Activated T-helper 9 cell treated with anti-CD3 and anti-CD28 coated beads, Interleukin-2, amount 50 U/mL, for 16 hours (primary cell): Measurements from ENCODE around the gene TCERG1L.
"Not testable (repeated sequence)": the region's sequence is repeated elsewhere in the genome, so short reads cannot be mapped to it uniquely, and the experiment has no call there.

Experiments
- DNase-seq: peaks from one replicate; pipeline ENCODE4 v3.0.0-alpha.2; 2020; ENCODE audit warnings: low read depth

The TCERG1L gene

GRCh38 chr10:131121511-131122035 is 189.9 kb downstream of the TCERG1L start:
- no peak for DNase-seq

DNA sequence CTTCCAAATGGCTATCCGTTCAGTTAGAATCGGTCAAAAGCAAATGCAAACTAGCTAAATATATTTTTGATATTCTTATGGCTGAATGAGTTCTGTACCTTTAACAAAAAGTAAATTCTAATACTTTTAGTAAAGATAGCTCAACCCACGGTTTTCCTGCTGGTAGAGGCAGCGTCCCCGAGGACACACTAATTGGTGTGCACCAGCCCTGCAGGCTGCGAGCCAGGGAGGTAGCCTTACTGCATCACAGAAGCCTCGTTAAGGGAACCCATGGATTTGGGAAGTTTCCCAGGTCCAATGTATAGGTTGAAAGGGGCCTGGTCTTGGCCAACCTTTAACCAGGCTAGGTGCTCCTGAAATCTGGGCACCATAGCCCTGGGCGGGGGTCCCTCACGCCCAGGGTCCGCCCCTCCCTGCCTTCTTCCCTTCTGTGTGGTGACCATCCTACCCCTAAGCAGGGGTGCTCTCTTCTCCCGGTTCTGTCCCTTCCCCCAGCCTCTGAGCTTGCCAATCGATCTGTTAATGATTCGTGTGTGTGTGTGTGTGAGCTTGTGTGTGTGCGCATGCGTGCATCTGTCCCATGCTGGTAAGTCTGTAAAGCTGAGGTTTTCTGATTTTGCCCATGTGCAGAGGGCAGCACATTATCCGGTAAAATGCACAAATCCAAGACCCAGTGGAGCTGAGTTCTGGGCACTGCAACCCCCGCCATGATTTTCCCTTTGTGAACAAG is 191.7 kb downstream of the TCERG1L start:
- DNase-seq = no peak

DNA sequence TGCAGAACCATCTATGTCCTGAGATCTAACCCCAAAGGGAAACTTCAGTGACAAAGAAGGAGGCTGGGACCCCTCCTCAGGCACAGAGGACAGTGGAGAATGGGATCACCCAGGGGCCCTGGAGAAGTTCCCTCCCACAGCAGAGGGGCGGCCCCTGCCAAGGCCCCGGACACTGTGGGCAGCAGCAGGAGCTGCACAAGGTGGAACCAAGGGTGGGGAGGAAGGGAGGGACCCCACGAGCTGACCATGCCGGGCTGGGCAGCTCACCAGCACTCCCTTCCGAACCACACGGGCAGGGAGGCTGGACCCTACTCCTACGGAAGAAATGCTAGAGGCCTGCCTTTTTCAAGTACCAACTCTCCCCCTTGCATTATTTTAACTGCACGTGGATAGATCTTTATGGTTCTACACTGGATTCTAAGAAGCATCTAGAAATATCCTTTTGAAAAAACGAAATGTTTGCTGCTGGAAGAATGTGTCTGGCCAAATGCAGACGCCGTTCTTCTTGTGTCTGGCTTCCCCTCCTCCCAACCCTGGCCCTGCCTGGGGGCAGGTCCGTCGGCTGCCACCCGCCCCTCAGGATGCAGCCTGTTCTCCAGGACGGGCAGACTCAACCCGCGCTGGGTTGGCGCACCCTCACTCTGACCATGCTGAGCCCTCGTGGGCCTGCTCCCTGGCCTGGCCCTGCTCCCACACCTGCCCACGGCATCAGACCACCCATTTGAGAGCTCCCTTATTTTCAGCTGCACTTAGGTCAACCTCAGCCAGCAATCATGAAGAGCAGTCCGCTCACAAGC is 193.9 kb downstream of the TCERG1L start:
- DNase-seq = no peak

DNA sequence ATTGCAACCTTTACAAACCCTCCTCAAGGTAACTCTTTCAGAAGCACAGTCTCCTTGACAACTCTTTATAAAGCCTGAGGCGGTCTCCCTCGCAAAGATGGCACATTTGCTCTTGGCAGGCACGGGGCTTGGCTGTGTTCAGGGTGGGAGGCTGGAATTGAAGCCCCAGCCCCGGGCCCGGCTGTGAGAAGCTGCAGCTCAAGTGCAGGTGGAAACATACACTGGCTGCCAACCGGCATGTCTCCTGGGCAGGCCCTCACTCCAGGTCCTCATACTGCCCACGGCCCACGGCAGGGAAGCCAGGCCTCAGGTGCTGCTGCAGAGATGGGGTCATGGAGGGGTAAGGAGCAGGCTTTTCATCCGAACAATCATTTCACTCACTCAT is 194.5 kb downstream of the TCERG1L start:
- DNase-seq = no peak

DNA sequence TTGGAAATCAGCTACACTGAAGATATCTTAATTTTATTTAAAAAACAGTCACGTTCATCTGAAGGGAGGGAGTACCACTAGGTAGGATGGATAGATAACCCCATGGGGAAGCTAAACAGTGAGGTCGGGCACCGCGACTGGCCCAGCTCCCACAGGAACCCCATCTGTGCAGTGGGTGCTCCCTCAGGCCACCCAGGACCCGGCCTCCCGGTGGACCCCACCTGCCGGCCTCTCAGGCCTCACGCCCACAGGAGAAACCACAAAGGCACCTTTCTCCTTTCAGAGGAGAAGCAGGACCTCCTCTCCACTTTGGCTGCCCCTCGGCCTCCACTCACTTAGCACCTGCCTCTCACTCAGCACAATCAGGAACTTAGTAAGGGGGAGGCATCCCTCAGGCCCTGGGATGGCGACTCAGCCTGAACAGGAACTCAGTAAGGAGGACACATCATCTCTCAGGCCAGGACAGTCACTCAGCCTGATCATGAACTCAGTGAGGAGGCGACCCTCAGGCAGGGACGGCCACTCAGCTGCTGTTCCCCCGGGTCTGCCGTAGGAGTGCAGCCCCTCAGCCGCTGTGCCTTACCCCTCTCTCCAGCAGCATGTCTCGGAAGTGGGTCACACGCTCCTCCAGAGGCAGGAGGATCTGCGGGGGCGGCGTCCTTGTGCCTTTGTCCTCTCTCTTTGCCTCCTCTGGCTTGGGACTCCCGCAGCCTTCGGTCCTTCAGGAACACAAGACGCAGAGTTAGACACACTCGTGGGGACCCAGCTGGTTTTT is 195.1 kb downstream of the TCERG1L start:
- DNase-seq = no peak

GRCh38 chr10:131115801-131116200 is 195.7 kb downstream of the TCERG1L start:
- DNase-seq = no peak

DNA sequence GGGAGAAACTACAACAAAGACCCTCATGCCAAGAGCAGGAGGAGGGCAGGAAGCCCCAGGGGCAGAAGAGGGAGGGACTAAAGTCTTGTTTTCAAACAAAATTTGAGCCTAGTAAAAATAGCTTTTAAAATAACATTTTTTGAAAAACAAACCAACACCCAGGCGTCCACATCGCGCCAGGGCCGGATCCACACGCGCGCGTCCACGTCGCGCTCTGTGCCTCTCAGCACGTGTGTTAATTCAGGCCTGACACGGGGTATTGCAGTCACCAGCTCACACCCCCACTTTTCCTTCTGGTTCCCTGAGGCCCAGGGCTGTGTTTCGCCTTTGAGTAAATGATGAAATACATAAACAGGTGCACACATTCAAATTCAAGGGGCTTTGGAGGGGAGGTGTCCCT is 196.2 kb downstream of the TCERG1L start:
- no peak for DNase-seq

GRCh38 chr10:131114846-131115245 is 196.7 kb downstream of the TCERG1L start:
- no peak for DNase-seq

- no peak for DNase-seq
Observed at GRCh38 chr10:131113709-131114291, 197.7 kb downstream of the TCERG1L start.

- DNase-seq = no peak
Observed at GRCh38 chr10:131113165-131113564, 198.4 kb downstream of the TCERG1L start.

DNA sequence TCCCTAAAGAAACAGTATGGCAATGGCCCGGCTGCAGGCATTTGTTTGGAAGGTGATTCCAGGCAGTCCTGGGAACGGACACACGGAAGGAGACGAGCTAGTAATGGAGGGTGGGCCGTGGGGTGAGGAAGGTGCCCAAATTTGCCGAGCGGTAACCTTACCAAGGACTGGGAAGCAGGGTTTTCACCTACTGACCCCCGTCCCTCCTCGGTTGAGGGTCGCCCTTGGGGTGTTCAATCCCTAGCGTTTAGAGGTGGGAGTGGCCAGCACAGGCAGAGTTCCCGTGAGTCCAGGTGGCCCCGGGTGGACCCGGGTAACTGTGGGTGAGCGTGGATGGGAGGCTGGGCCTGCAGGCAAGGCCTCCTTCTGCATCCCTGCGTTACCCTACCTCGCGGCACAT is 198.8 kb downstream of the TCERG1L start:
- no peak for DNase-seq

- DNase-seq = no peak
Observed at GRCh38 chr10:131111471-131112080, 199.9 kb downstream of the TCERG1L start.

- DNase-seq = no peak
Observed at GRCh38 chr10:131111007-131111406, 200.5 kb downstream of the TCERG1L start.

DNA sequence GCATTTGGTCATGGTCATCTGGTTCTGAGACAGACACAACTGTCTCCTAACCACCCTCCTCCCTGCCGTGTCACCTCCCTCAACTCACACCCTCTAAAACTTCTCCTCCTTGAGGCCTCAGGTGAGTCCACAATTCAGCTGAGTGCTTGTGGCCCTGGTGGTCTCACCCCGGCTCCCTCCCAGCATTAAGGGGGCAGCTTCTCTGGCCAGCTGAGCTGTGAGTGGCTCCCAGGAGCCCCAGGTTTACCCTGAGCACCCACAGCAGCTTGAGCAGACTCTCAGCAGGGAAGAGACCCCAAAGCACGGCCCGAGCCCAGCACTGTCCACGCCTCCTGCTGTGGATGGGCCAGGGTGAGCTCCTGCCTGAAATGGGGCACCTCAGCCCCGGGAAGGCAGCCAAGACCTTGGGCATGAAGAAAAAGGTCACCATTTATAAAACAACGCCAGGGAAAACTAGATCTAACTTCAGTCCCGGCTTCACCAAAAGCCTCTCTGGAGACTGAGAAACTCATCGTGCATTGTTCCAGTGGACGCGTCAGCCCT is 201.2 kb downstream of the TCERG1L start:
- DNase-seq = no peak

DNA sequence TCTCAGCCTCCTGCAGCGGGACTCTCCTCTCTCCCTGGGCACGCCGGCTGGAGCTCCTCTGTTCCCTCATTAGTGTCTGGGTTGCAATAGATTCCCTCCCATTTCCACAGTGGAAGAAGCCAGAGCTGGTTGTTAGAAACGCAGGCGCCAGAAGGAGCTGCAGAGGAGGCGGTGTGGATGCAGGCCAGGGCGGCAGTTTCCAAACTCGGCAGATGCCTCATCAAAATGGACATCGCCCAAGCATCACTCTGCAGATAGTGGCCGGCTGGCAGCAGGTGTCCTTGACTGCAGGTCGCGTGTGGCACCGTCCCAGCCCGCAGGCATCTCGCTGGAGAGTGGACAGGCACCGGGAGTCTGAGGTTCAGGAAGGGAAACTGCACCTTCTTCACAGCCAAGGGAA is 201.8 kb downstream of the TCERG1L start:
- DNase-seq = no peak

DNA sequence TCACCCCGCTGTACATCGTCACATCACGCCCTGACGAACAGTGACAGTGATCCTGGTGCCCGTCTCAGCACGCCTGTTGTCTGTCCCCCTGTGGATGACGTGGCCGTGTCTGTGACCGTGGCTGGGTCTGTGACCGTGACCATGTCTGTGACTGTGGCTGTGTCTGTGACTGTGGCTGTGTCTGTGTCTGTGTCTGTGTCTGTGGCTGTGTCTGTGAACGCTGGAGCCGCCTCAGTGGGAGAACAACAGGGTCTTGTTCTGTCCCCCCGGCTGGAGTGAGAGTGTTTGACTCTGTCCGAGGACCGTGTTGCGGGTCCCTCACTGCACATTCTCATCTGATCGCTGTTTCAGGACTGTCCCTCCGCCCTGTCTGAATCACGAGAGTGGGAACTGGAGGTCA is 202.2 kb downstream of the TCERG1L start:
- no peak for DNase-seq

- DNase-seq = no peak
Observed at GRCh38 chr10:131107970-131108369, 203.6 kb downstream of the TCERG1L start.

DNA sequence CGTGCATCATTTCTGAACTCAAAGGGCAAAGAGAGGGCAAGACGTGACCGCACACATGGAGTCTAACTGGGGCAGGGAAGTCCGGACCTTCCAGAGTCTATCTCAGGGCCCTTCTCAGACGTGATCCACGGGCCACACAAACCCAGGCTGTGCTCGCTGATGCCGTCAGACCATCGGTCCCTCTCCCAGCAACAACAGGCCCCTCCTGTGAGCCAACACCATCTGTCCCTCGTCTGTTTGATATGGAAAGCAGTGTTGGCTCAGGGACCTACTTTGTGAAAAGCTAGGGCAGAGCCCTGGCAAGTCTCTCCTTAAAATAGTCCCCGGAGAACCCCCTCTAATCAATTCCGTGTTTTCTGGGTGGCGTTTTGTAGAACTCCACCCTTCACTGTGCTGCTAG is 208.8 kb downstream of the TCERG1L start:
- no peak for DNase-seq

GRCh38 chr10:131102147-131102546 is 209.4 kb downstream of the TCERG1L start:
- no peak for DNase-seq

DNA sequence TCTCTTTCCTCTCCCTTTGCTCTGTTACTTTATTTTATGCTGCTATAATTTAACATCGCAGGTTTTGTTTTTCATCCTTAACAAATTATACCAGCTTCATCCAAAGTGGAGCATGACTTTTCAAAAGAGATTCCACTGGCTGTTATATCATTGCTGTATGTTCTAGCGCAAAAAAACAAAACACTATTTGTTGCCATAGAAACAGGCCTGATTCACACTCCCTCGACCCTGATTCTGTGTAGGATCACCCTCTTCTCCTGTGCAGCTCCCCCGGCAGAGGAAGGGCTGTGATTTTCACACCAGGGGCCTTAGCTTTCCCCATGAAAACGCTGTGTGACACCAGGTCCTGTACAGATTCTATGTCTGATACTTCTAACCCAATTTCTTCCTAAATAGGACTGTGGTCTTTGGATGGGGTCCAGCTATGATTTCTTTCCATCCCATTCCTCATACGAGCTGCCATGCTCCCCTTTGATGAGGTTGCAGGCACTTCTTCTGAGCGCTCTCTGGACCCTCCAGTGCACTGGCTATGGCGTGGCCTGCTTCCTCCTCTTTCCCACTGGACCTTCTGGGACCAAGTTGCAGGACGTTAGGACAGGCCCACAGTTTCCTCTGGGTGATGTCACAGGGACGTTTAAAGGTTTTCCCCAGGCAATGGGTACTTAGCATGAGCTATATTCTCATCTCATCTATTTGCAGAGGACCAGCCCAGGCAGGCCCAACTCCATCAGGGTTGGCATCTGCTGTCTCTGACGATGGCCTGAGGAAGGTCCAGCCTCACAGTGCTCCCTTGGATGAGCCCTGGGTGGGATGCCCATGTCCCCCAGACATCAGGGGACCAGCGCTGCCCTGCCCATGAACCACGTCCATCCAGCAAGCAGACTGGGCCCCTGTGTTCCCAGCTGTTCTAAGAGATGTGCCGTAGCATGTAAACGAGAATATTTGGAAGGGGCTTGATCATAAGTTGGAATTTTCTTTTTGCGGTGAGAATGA is 210.8 kb downstream of the TCERG1L start:
- not testable (repeated sequence) for DNase-seq
